ENCODE measurements around the gene SQSTM1.

SQSTM1 gene

GRCh38 chr5:179874136-179874535 lies 53.4 kb downstream of the SQSTM1 start:
- DNase-seq (ENCODE audit: low read depth) = no peak

- no peak for DNase-seq (ENCODE audit: low read depth)
These were observed 54.0 kb downstream of the SQSTM1 start for GRCh38 chr5:179874536-179875292.

- no peak for DNase-seq (ENCODE audit: low read depth)
These were observed 55.3 kb downstream of the SQSTM1 start for GRCh38 chr5:179875741-179876609.

- DNase-seq (ENCODE audit: low read depth) = no peak
These were observed 55.9 kb downstream of the SQSTM1 start for GRCh38 chr5:179876610-179876952.

- DNase-seq (ENCODE audit: low read depth) = no peak
These were observed 57.7 kb downstream of the SQSTM1 start for GRCh38 chr5:179878222-179879002.

- DNase-seq (ENCODE audit: low read depth) = no peak
These were observed 58.4 kb downstream of the SQSTM1 start for GRCh38 chr5:179879003-179879689.

GRCh38 chr5:179879690-179880010 lies 58.9 kb downstream of the SQSTM1 start:
- DNase-seq (ENCODE audit: low read depth) = no peak

GRCh38 chr5:179880066-179880650 lies 59.5 kb downstream of the SQSTM1 start:
- DNase-seq (ENCODE audit: low read depth) = no peak

GRCh38 chr5:179880848-179881590 lies 60.3 kb downstream of the SQSTM1 start:
- no peak for DNase-seq (ENCODE audit: low read depth)

- DNase-seq (ENCODE audit: low read depth) = no peak
These were observed 61.6 kb downstream of the SQSTM1 start for GRCh38 chr5:179882338-179882737.

GRCh38 chr5:179883163-179883562 lies 62.5 kb downstream of the SQSTM1 start:
- DNase-seq (ENCODE audit: low read depth) = no peak

GRCh38 chr5:179885491-179886090 lies 64.9 kb downstream of the SQSTM1 start:
- no peak for DNase-seq (ENCODE audit: low read depth)

GRCh38 chr5:179886190-179886911 lies 65.6 kb downstream of the SQSTM1 start:
- no peak for DNase-seq (ENCODE audit: low read depth)

GRCh38 chr5:179887095-179887494 lies 66.4 kb downstream of the SQSTM1 start:
- DNase-seq (ENCODE audit: low read depth) = no peak
